K562 (cell line): ENCODE data around the gene TRMT112. TPM values are rescaled to one million over a fixed set of nuclear protein-coding genes. Genes with fewer than 3 reads are reported as not detected.

ENCODE experiments used
- ARHGAP35 ChIP-seq: fragments of 450-650 bp; IDR thresholded peaks from 2 replicates; pipeline ENCODE4 v1.6.1; 2018; ENCODE audit not compliant: partially characterized antibody
- ATF7 ChIP-seq: fragments of 450-650 bp; IDR thresholded peaks from 2 replicates; pipeline ENCODE4 v1.7.1; 2014; ENCODE audit warnings: mild to moderate bottlenecking, moderate library complexity
- BMI1 ChIP-seq: fragments of 150-350 bp; IDR thresholded peaks from 2 replicates; pipeline ENCODE4 v1.6.1; 2014; ENCODE audit warnings: low read length
- CBFB ChIP-seq: sonication (generic); formaldehyde crosslinking; IDR thresholded peaks from 2 replicates; pipeline ENCODE4 v1.4.0; 2020; ENCODE audit warnings: mild to moderate bottlenecking, missing genetic modification reagents
- CREB1 ChIP-seq, 2 experiments: sonication (generic) in 1 of 2; formaldehyde crosslinking in 1 of 2; IDR thresholded peaks; 2 replicates each; pipeline versions ENCODE4 v1.6.1 to v1.8.0; 2012 to 2022; ENCODE audit warnings: inconsistent platforms in 1 of 2, mild to moderate bottlenecking in 1 of 2, missing genetic modification reagents in 1 of 2, moderate library complexity in 1 of 2
- CTCFL ChIP-seq: IDR thresholded peaks from 2 replicates; pipeline ENCODE4 v1.6.1; 2011; ENCODE audit warnings: borderline replicate concordance, low read depth, mild to moderate bottlenecking, moderate library complexity, low read length; ENCODE audit not compliant: insufficient read depth, poor library complexity, severe bottlenecking
- EHMT2 ChIP-seq: fragments of 450-650 bp; IDR thresholded peaks from 2 replicates; pipeline ENCODE4 v1.6.1; 2018; ENCODE audit warnings: antibody characterized with exemption
- ETV1 ChIP-seq: fragments of 450-650 bp; conservative IDR thresholded peaks from 2 replicates; pipeline ENCODE4 v1.6.1; 2016; ENCODE audit warnings: missing genetic modification characterization, control low read depth, low read depth, missing compliant biosample characterization
- HNRNPH1 ChIP-seq: fragments of 200-400 bp; formaldehyde crosslinking; optimal IDR thresholded peaks from 2 replicates; pipeline ENCODE3; 2017; ENCODE audit warnings: low read depth, mild to moderate bottlenecking, low read length, moderate library complexity
- HSF4 ChIP-seq: fragments of 250-450 bp; sonication (Bioruptor Pico); IDR thresholded peaks from 2 replicates; pipeline ENCODE4 v2.1.2; 2022; ENCODE audit warnings: mild to moderate bottlenecking, moderate library complexity, borderline replicate concordance
- KDM2B ChIP-seq: fragments of 250-450 bp; sonication (Bioruptor Pico); IDR thresholded peaks from 2 replicates; pipeline ENCODE4 v1.8.0; 2021; ENCODE audit warnings: mild to moderate bottlenecking, moderate library complexity
- MEF2A ChIP-seq: IDR thresholded peaks from 2 replicates; pipeline ENCODE4 v1.6.1; 2011; ENCODE audit warnings: low read depth, mild to moderate bottlenecking, low read length, moderate library complexity; ENCODE audit not compliant: control insufficient read depth
- POLR2H ChIP-seq: IDR thresholded peaks from 2 replicates; pipeline ENCODE4 v1.6.1; 2016; ENCODE audit warnings: missing genetic modification characterization, low read depth, mild to moderate bottlenecking, control low read depth, missing compliant biosample characterization, moderate library complexity
- SMAD3 ChIP-seq: fragments of 450-650 bp; formaldehyde crosslinking; conservative IDR thresholded peaks from 2 replicates; pipeline ENCODE4 v1.4.0; 2020; ENCODE audit warnings: mild to moderate bottlenecking
- SMARCA5 ChIP-seq: fragments of 450-650 bp; IDR thresholded peaks from 2 replicates; pipeline ENCODE4 v1.6.1; 2016
- SPI1 ChIP-seq: IDR thresholded peaks from 2 replicates; pipeline ENCODE4 v1.6.1; 2011; ENCODE audit warnings: low read depth, low read length, control low read depth, borderline replicate concordance
- TAF1 ChIP-seq: IDR thresholded peaks from 2 replicates; pipeline ENCODE4 v1.6.1; 2011; ENCODE audit warnings: mild to moderate bottlenecking, low read length, moderate library complexity; ENCODE audit not compliant: insufficient read depth, control insufficient read depth, severe bottlenecking; ENCODE audit errors: extremely low read depth
- TEAD1 ChIP-seq, 2 experiments: fragments of 450-650 bp in 1 of 2; sonication (generic) in 1 of 2; formaldehyde crosslinking; IDR thresholded peaks; 2 replicates each; pipeline versions ENCODE4 v1.4.0 to v1.8.0; 2020 to 2022; ENCODE audit warnings: mild to moderate bottlenecking in 2 of 2, missing genetic modification reagents in 1 of 2
- TEAD2 ChIP-seq: fragments of 450-650 bp; IDR thresholded peaks from 2 replicates; pipeline ENCODE4 v1.6.1; 2016; ENCODE audit warnings: missing genetic modification characterization, control low read depth, missing compliant biosample characterization
- THAP12 ChIP-seq: fragments of 250-450 bp; sonication (Bioruptor Pico); IDR thresholded peaks from 2 replicates; pipeline ENCODE4 v1.9.0; 2021; ENCODE audit warnings: mild to moderate bottlenecking, inconsistent platforms
- ZBED1 ChIP-seq: IDR thresholded peaks from 2 replicates; pipeline ENCODE4 v1.6.1; 2014
- ZC3H4 ChIP-seq: sonication (generic); formaldehyde crosslinking; IDR thresholded peaks from 2 replicates; pipeline ENCODE4 v1.9.0; 2021; ENCODE audit warnings: missing genetic modification reagents, borderline replicate concordance
- ZNF384 ChIP-seq: IDR thresholded peaks from 2 replicates; pipeline ENCODE4 v1.6.1; 2012; ENCODE audit warnings: low read depth, low read length, improper control_type of control experiment
- ZNF764 ChIP-seq: fragments of 250-450 bp; sonication (Bioruptor Pico); IDR thresholded peaks from 2 replicates; pipeline ENCODE4 v1.4.0; 2020; ENCODE audit warnings: low read depth, mild to moderate bottlenecking, moderate library complexity
- ZNF77 ChIP-seq: fragments of 250-450 bp; sonication (Bioruptor Pico); IDR thresholded peaks from 2 replicates; pipeline ENCODE4 v1.5.0; 2020
- ZNF785 ChIP-seq: fragments of 250-450 bp; sonication (Bioruptor Pico); IDR thresholded peaks from 2 replicates; pipeline ENCODE4 v1.4.0; 2020; ENCODE audit warnings: mild to moderate bottlenecking
- polyA plus RNA-seq, 8 experiments: library from polyadenylated mRNA; depleted of rRNA in 4 of 8; stranded (reverse) in 5 of 8; unstranded in 3 of 8; fragments of >200 nt; fragmentation: Nextera tagmentation in 2 of 8; fragmentation: Illumina TruSeq in 1 of 8; extraction: Ambion mirVana in 2 of 8; extraction: Trizol in 1 of 8; gene quantifications; 2 replicates each; pipeline versions ENCODE4 v1.2.1 to v1.2.3, GENCODE V29; 2011 to 2014; ENCODE audit warnings: inconsistent platforms in 1 of 8, missing spikeins in 1 of 8
- total RNA-seq, 7 experiments: library from RNA; depleted of rRNA in 6 of 7; stranded (reverse); fragments of >200 nt in 6 of 7; fragmentation: Illumina TruSeq in 2 of 7; extraction: Trizol in 2 of 7; gene quantifications; 2 replicates each; pipeline versions ENCODE4 v1.2.1 to v1.2.3, GENCODE V29; 2011 to 2021; ENCODE audit warnings: low replicate concordance in 1 of 7

TRMT112 gene
- total and polyA plus RNA-seq, 9 of the 15 experiments (the other 6 are each of a cell fraction or from before 2014, with no cell fraction given), result 162 to 444 (median 300) TPM

- no peak for TF ChIP-seq SMARCA5
- no peak for TF ChIP-seq SMAD3
- no peak; the same call in 1 of the 2 replicates for TF ChIP-seq ZBED1
- TF ChIP-seq ZNF77 (CRISPR knock-in tag), result peak; percentile 10; the same call in 1 of the 2 replicates
- peak; percentile 57; the same call in 1 of the 2 replicates for TF ChIP-seq SPI1
- TF ChIP-seq CTCFL, result no peak
- TF ChIP-seq TAF1, result peak; percentile 84
- TF ChIP-seq ZNF384, result no peak
- no peak for TF ChIP-seq TEAD2
- no peak for TF ChIP-seq EHMT2
- no peak; the same call in 1 of the 2 replicates for TF ChIP-seq ZC3H4 (CRISPR knock-in tag)
- no peak; the same call in 1 of the 2 replicates for TF ChIP-seq MEF2A
- no peak for TF ChIP-seq HSF4 (CRISPR knock-in tag)
- 0 out of 4 replicates have a peak, but pooled peaks of 1 of the 2 experiments have one; percentile 10 for TF ChIP-seq TEAD1 (CRISPR knock-in tag; IDR thresholded peaks at IDR 0.05)
- no peak for TF ChIP-seq BMI1
- TF ChIP-seq ZNF764 (CRISPR knock-in tag), result no peak
- TF ChIP-seq CBFB (CRISPR knock-in tag), result peak; percentile 90; the same call in 1 of the 2 replicates
- TF ChIP-seq CREB1 (IDR thresholded peaks at IDR 0.05), result peak; percentile 59
- peak; percentile 74; the same call in 1 of the 2 replicates for TF ChIP-seq CREB1 (CRISPR knock-in tag; IDR thresholded peaks at IDR 0.05)
- peak; percentile 96 for TF ChIP-seq ETV1 (tag)
- TF ChIP-seq ARHGAP35, result no peak
- no peak for TF ChIP-seq ZNF785 (CRISPR knock-in tag)
- no peak for TF ChIP-seq KDM2B
- TF ChIP-seq ATF7, result peak; percentile 94
- no peak for TF ChIP-seq THAP12
- no peak for TF ChIP-seq HNRNPH1
- TF ChIP-seq POLR2H (tag), result peak; percentile 86
Measured at GRCh38 chr11:64269540-64270220, 47.7 kb downstream of the TRMT112 start (continued).
